ENCODE measurements around the gene LMO4. TPM values are rescaled to one million over a fixed set of nuclear protein-coding genes. Genes with fewer than 3 reads are reported as not detected.

The LMO4 gene
- total and polyA plus RNA-seq, 4 donors, result 115 to 173 (median 149) TPM

GRCh38 chr1:87355894-87356293 is 27.2 kb downstream of the LMO4 start:
- H3K4me3 ChIP-seq (ENCODE audit: low read depth, low read length), result no peak overlapping the region
- 72% methylated on average over 2 of the region's 3 CpGs for WGBS (ENCODE audit: insufficient coverage)
- no peaks in the 10 kb centered on the region for H3K36me3 ChIP-seq (ENCODE audit: control insufficient read depth, insufficient read depth, low read length)
- H3K4me1 ChIP-seq (ENCODE audit: control insufficient read depth, insufficient read depth, low read length), result no peaks in the 10 kb centered on the region
- no peaks in the 10 kb centered on the region for H3K9me3 ChIP-seq (ENCODE audit: control insufficient read depth, insufficient read depth, low read length)
- no peak overlapping the region for H3K27ac ChIP-seq (ENCODE audit: low read depth, low read length)
- H3K27me3 ChIP-seq (ENCODE audit: control insufficient read depth, insufficient read depth, low read length), result no peaks in the 10 kb centered on the region
- no peak for DNase-seq (ENCODE audit: low read depth in 4 of 6, low spot score in 6 of 6)

DNA sequence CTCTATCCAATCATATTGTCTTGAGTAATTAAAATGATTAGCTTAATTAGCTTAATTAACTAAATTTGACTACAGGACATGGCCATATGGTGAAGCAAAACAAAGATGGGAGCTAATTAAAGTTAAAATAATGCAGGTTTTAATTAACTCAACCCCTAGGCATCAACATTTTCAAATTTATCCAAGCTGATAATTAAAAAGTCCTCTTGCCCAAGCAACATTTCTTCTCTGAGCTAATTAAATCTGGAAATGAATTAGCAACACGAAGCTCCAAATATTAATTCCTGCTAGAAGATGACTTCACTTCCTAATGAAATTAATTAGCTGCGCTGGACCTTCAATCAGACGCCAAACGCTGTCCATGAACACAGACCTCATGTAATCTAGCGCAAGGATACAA is 27.9 kb downstream of the LMO4 start:
- H3K36me3 ChIP-seq (ENCODE audit: control insufficient read depth, insufficient read depth, low read length), result no peaks in the 10 kb centered on the region
- H3K4me1 ChIP-seq (ENCODE audit: control insufficient read depth, insufficient read depth, low read length), result no peaks in the 10 kb centered on the region
- peak in 1 of 6 donors; percentile 86 for DNase-seq (ENCODE audit: low read depth in 4 of 6, low spot score in 6 of 6)
- H3K9me3 ChIP-seq (ENCODE audit: control insufficient read depth, insufficient read depth, low read length), result no peaks in the 10 kb centered on the region
- H3K27me3 ChIP-seq (ENCODE audit: control insufficient read depth, insufficient read depth, low read length), result no peaks in the 10 kb centered on the region
- WGBS (ENCODE audit: insufficient coverage), result 50% methylated on average over 3 of the region's 5 CpGs
- no peak overlapping the region for H3K27ac ChIP-seq (ENCODE audit: low read depth, low read length)
- no peak overlapping the region for H3K4me3 ChIP-seq (ENCODE audit: low read depth, low read length)

DNA sequence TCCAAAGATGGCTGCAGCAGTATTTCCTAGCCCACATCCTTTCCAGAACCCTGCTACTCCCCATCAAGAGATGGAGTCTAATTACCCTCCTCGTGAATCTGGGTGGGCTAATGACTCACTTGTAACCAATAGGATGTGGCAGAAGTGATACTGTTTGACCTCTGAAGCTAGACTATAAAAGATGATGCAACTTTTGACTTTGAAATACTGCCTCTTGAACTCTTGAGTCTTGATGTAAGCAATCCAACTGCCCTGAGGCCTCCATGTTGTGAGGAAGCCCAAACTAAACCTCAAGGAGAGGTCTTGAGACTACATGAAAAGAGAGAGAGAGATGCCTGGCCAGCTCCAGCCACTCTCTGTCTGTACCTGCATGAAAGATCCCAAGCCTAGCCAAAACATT is 29.5 kb downstream of the LMO4 start:
- Histone ChIP-seq H3K36me3 (ENCODE audit: control insufficient read depth, insufficient read depth, low read length) (no peaks in the 10 kb centered on the region), H3K27ac (ENCODE audit: low read depth, low read length) (no peak overlapping the region), H3K4me1 (ENCODE audit: control insufficient read depth, insufficient read depth, low read length) (no peaks in the 10 kb centered on the region), H3K9me3 (ENCODE audit: control insufficient read depth, insufficient read depth, low read length) (no peaks in the 10 kb centered on the region), H3K27me3 (ENCODE audit: control insufficient read depth, insufficient read depth, low read length) (no peaks in the 10 kb centered on the region), H3K4me3 (ENCODE audit: low read depth, low read length) (no peak overlapping the region)
- no peak for DNase-seq (ENCODE audit: low read depth in 4 of 6, low spot score in 6 of 6)
- WGBS (ENCODE audit: insufficient coverage), result no CpG with 5 or more reads among the region's 1 CpG

GRCh38 chr1:87359586-87359985 is 30.9 kb downstream of the LMO4 start:
- Histone ChIP-seq H3K36me3 (ENCODE audit: control insufficient read depth, insufficient read depth, low read length) (no peaks in the 10 kb centered on the region), H3K4me3 (ENCODE audit: low read depth, low read length) (no peak overlapping the region), H3K27me3 (ENCODE audit: control insufficient read depth, insufficient read depth, low read length) (no peaks in the 10 kb centered on the region), H3K9me3 (ENCODE audit: control insufficient read depth, insufficient read depth, low read length) (no peaks in the 10 kb centered on the region), H3K27ac (ENCODE audit: low read depth, low read length) (no peak overlapping the region), H3K4me1 (ENCODE audit: control insufficient read depth, insufficient read depth, low read length) (no peaks in the 10 kb centered on the region)
- WGBS (ENCODE audit: insufficient coverage), result 81% methylated on average over 1 of the region's 1 CpG
- no peak for DNase-seq (ENCODE audit: low read depth in 4 of 6, low spot score in 6 of 6)

GRCh38 chr1:87362063-87362833 is 33.6 kb downstream of the LMO4 start:
- H3K36me3 ChIP-seq (ENCODE audit: control insufficient read depth, insufficient read depth, low read length), result no peaks in the 10 kb centered on the region
- H3K27ac ChIP-seq (ENCODE audit: low read depth, low read length), result no peak overlapping the region
- WGBS (ENCODE audit: insufficient coverage), result no CpG with 5 or more reads among the region's 5 CpGs
- no peaks in the 10 kb centered on the region for H3K4me1 ChIP-seq (ENCODE audit: control insufficient read depth, insufficient read depth, low read length)
- H3K9me3 ChIP-seq (ENCODE audit: control insufficient read depth, insufficient read depth, low read length), result no peaks in the 10 kb centered on the region
- no peak overlapping the region for H3K4me3 ChIP-seq (ENCODE audit: low read depth, low read length)
- no peaks in the 10 kb centered on the region for H3K27me3 ChIP-seq (ENCODE audit: control insufficient read depth, insufficient read depth, low read length)
- no peak for DNase-seq (ENCODE audit: low read depth in 4 of 6, low spot score in 6 of 6)

DNA sequence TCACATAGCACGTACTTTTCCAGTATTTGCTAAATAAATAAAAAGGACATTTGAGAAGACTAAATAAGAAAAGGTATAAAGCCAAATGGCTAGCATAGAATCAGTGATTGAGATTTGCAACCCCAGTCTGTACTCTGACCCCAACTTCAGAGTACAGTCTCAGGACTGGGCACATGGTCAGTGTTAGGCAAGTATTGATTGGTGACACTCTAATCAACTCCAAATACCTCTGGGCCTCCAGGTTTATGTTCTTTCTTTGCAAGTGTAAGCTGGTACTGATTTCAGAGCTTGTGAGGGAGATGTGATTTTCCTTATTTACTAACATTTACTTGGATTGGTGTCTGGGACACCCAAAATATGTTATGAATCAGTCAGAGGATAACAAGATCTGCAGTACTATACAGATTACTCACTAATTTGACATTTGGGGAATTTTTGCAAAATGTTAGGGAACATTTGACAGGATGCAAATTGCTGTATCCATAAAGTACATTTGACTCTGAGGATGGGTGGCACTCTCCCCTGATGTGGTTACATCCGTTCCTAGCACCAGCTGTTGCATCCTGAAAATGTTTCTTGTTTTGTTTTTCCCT is 34.2 kb downstream of the LMO4 start:
- Histone ChIP-seq H3K27me3 (ENCODE audit: control insufficient read depth, insufficient read depth, low read length) (no peaks in the 10 kb centered on the region), H3K27ac (ENCODE audit: low read depth, low read length) (no peak overlapping the region), H3K4me1 (ENCODE audit: control insufficient read depth, insufficient read depth, low read length) (no peaks in the 10 kb centered on the region), H3K9me3 (ENCODE audit: control insufficient read depth, insufficient read depth, low read length) (no peaks in the 10 kb centered on the region), H3K36me3 (ENCODE audit: control insufficient read depth, insufficient read depth, low read length) (no peaks in the 10 kb centered on the region), H3K4me3 (ENCODE audit: low read depth, low read length) (no peak overlapping the region)
- DNase-seq (ENCODE audit: low read depth in 4 of 6, low spot score in 6 of 6), result no peak
- WGBS (ENCODE audit: insufficient coverage), result 100% methylated on average over 1 of the region's 2 CpGs

DNA sequence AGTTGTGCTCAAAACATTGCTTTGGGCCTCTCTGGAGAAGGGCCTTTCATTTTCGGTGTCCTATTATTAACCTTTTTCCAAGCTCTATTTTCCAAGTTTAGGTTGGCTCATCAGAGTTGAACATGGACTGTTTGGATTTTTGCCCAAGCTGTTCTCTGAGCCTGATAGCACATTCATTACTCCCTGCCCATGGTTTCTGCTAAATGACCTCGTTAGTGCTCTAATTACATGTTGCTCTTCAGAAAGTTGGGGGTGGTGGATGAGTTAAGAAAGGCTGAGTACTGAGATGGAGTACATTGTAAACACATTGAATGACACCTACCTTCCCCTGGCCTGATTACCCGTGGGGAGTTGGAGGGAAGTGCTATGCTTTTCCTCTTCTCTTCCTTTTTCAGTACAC is 38.9 kb downstream of the LMO4 start:
- WGBS (ENCODE audit: insufficient coverage), result no CpG with 5 or more reads among the region's 3 CpGs
- Histone ChIP-seq H3K36me3 (ENCODE audit: control insufficient read depth, insufficient read depth, low read length) (no peaks in the 10 kb centered on the region), H3K27me3 (ENCODE audit: control insufficient read depth, insufficient read depth, low read length) (no peaks in the 10 kb centered on the region), H3K4me1 (ENCODE audit: control insufficient read depth, insufficient read depth, low read length) (no peaks in the 10 kb centered on the region), H3K27ac (ENCODE audit: low read depth, low read length) (no peak overlapping the region), H3K4me3 (ENCODE audit: low read depth, low read length) (no peak overlapping the region), H3K9me3 (ENCODE audit: control insufficient read depth, insufficient read depth, low read length) (no peaks in the 10 kb centered on the region)
- DNase-seq (ENCODE audit: low read depth in 4 of 6, low spot score in 6 of 6), result no peak

DNA sequence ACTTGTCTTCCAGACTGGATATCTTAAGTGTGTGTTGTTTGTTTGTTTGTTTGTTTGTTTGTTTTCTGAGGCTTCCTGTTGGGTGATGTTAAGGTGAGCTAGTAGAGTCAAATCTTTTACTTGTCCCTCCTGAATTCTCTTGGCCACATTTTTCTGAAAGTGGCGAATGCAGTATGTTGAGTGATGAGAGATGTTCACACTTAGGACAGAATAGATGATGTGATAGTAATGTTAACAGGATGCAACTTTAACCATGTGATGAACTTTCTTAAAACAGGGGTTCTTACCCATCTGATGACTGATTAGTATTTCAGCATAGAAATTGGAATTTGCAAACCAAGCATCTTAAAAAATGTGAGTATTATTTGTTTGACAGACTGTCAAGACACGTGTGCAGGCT is 40.2 kb downstream of the LMO4 start:
- no peaks in the 10 kb centered on the region for H3K9me3 ChIP-seq (ENCODE audit: control insufficient read depth, insufficient read depth, low read length)
- no peak for DNase-seq (ENCODE audit: low read depth in 4 of 6, low spot score in 6 of 6)
- H3K4me1 ChIP-seq (ENCODE audit: control insufficient read depth, insufficient read depth, low read length), result no peaks in the 10 kb centered on the region
- H3K4me3 ChIP-seq (ENCODE audit: low read depth, low read length), result no peak overlapping the region
- no CpG with 5 or more reads among the region's 2 CpGs for WGBS (ENCODE audit: insufficient coverage)
- no peak overlapping the region for H3K27ac ChIP-seq (ENCODE audit: low read depth, low read length)
- H3K27me3 ChIP-seq (ENCODE audit: control insufficient read depth, insufficient read depth, low read length), result no peaks in the 10 kb centered on the region
- no peaks in the 10 kb centered on the region for H3K36me3 ChIP-seq (ENCODE audit: control insufficient read depth, insufficient read depth, low read length)

DNA sequence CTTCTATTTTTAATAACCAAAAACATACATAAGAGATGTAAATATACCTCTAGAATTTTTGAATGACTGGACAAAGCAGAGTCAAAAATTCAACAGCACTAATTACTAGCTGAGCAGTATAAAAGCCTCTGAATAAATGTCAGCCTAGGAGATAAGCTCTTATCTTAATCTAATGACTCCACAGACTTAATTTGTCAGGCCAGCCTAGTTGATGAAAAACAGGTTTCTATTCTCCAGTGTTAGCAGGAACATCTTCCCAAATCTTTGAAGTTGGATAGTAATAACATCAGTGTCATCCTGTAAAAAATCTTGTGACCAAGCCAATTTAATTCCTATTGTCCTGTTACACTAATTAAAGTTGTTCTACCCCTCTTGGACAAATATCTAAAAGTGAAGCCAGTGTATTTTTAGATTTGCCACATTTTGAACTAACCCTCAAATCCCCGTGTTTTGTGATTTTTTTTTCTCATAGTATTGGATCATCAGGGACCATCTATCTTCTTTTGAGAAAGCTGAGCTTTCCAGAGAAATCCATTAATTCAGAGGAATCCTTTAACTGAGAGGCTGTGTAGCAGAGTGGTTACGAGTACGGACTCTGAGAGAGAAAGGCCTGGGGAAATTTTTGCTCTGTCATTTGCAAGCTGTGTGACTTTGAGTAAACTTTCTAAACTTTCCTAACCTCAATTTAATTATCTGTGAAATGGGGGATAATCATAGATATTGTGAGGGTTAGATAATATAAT is 41.2 kb downstream of the LMO4 start:
- Histone ChIP-seq H3K4me3 (ENCODE audit: low read depth, low read length) (no peak overlapping the region), H3K27me3 (ENCODE audit: control insufficient read depth, insufficient read depth, low read length) (no peaks in the 10 kb centered on the region), H3K9me3 (ENCODE audit: control insufficient read depth, insufficient read depth, low read length) (no peaks in the 10 kb centered on the region), H3K27ac (ENCODE audit: low read depth, low read length) (no peak overlapping the region), H3K36me3 (ENCODE audit: control insufficient read depth, insufficient read depth, low read length) (no peaks in the 10 kb centered on the region), H3K4me1 (ENCODE audit: control insufficient read depth, insufficient read depth, low read length) (no peaks in the 10 kb centered on the region)
- DNase-seq (ENCODE audit: low read depth in 4 of 6, low spot score in 6 of 6), result no peak
- no CpG with 5 or more reads among the region's 3 CpGs for WGBS (ENCODE audit: insufficient coverage)

All from spinal cord (tissue), 10 donors.